ENCODE results near the gene FGF11. TPM values are rescaled to one million over a fixed set of nuclear protein-coding genes. Genes with fewer than 3 reads are reported as not detected.
A peak's percentile ranks its signal among the peaks of the same experiment; 100 is the strongest.

FGF11 gene
- total and polyA plus RNA-seq, 2 of the 13 experiments (the other 11 are each of a cell fraction or from before 2014, with no cell fraction given), result 0.20 to 7.6 TPM

GRCh38 chr17:7478276-7479212, 39.2 kb downstream of the FGF11 start (continued):
- no peak for TF ChIP-seq MIER3 (CRISPR knock-in tag; IDR thresholded peaks at IDR 0.05; ENCODE audit: borderline replicate concordance)
- no peak for TF ChIP-seq NONO (IDR thresholded peaks at IDR 0.05)
- peak; percentile 74 for TF ChIP-seq NONO (CRISPR knock-in tag; conservative IDR thresholded peaks at IDR 0.05)
- TF ChIP-seq ZNF75D (CRISPR knock-in tag; IDR thresholded peaks at IDR 0.05; ENCODE audit: borderline replicate concordance), result no peak
- TF ChIP-seq ZNF883 (CRISPR knock-in tag; IDR thresholded peaks at IDR 0.05; ENCODE audit: not compliant biosample characterization), result peak; percentile 47
- TF ChIP-seq ZBTB10 (CRISPR knock-in tag; IDR thresholded peaks at IDR 0.05; ENCODE audit: borderline replicate concordance), result peak; percentile 82
- TF ChIP-seq SP140L (CRISPR knock-in tag; IDR thresholded peaks at IDR 0.05; ENCODE audit: borderline replicate concordance), result no peak
- no peak for TF ChIP-seq TEAD3 (CRISPR knock-in tag; optimal IDR thresholded peaks at IDR 0.05; ENCODE audit: borderline replicate concordance)
- no peak for TF ChIP-seq CEBPZ (IDR thresholded peaks at IDR 0.05; ENCODE audit: low read length)
- TF ChIP-seq ZNF598 (CRISPR knock-in tag; IDR thresholded peaks at IDR 0.05; ENCODE audit: borderline replicate concordance), result peak; percentile 48; the same call in 1 of the 2 replicates
- 0 out of 2 replicates have a peak, but pooled peaks have one; percentile 24 for TF ChIP-seq ZNF547 (CRISPR knock-in tag; IDR thresholded peaks at IDR 0.05)
- TF ChIP-seq ZNF501 (CRISPR knock-in tag; IDR thresholded peaks at IDR 0.05), result no peak
- 0 out of 2 replicates have a peak, but pooled peaks have one; percentile 8 for TF ChIP-seq THAP11 (CRISPR knock-in tag; IDR thresholded peaks at IDR 0.05)
- TF ChIP-seq NFATC3 (CRISPR knock-in tag; IDR thresholded peaks at IDR 0.05), result no peak
- TF ChIP-seq HNF1A (IDR thresholded peaks at IDR 0.05; ENCODE audit: low read depth), result no peak
- TF ChIP-seq HNF1A (CRISPR knock-in tag; IDR thresholded peaks at IDR 0.05; ENCODE audit: borderline replicate concordance), result no peak
- no peak for TF ChIP-seq ZNF124 (CRISPR knock-in tag; IDR thresholded peaks at IDR 0.05)
- peak; percentile 53 for TF ChIP-seq HDAC1 (CRISPR knock-in tag; IDR thresholded peaks at IDR 0.05)
- TF ChIP-seq EED (CRISPR knock-in tag; IDR thresholded peaks at IDR 0.05), result peak; percentile 62; the same call in 1 of the 2 replicates

Data from HepG2 (cell line).